Esophagus (tissue), 2 donors: Measurements from ENCODE around the gene ADGRB2. TPM values are rescaled to one million over a fixed set of nuclear protein-coding genes. Genes with fewer than 3 reads are reported as not detected.

Experiments
- H3K27ac ChIP-seq, 2 donors: one replicate each; pipeline ENCODE4 v1.5.1; 2013; ENCODE audit warnings: low read depth in 2 of 2, mild to moderate bottlenecking in 2 of 2, inconsistent platforms in 1 of 2, low read length in 1 of 2, moderate library complexity in 1 of 2
- H3K27me3 ChIP-seq, 2 donors: one replicate each; pipeline ENCODE4 v1.6.1; 2013; ENCODE audit warnings: low read length in 2 of 2, control low read depth in 1 of 2, mild to moderate bottlenecking in 1 of 2; ENCODE audit not compliant: insufficient read depth in 2 of 2, control insufficient read depth in 1 of 2
- H3K36me3 ChIP-seq, 2 donors: one replicate each; pipeline ENCODE4 v1.6.1; 2013; ENCODE audit warnings: low read length in 1 of 2; ENCODE audit not compliant: control insufficient read depth in 2 of 2, insufficient read depth in 2 of 2
- H3K4me1 ChIP-seq, 2 donors: one replicate each; pipeline ENCODE4 v1.6.1; 2013; ENCODE audit warnings: low read length in 1 of 2; ENCODE audit not compliant: control insufficient read depth in 2 of 2, insufficient read depth in 2 of 2
- H3K4me3 ChIP-seq, 2 donors: one replicate each; pipeline ENCODE4 v1.5.1; 2013; ENCODE audit warnings: low read length in 2 of 2, mild to moderate bottlenecking in 2 of 2, low read depth in 1 of 2, moderate library complexity in 1 of 2
- H3K9me3 ChIP-seq, 2 donors: one replicate each; pipeline ENCODE4 v1.6.1; 2013; ENCODE audit warnings: mild to moderate bottlenecking in 2 of 2, low read depth in 1 of 2, low read length in 1 of 2, moderate library complexity in 1 of 2; ENCODE audit not compliant: control insufficient read depth in 2 of 2, insufficient read depth in 1 of 2
- WGBS, 2 donors: extraction: QIAGEN DNeasy Blood & Tissue Kit; methylation state at CpG; one replicate each; pipeline ENCODE4 v1.1.7; 2013; 5-methylcytosine and 5-hydroxymethylcytosine counted together
- polyA plus RNA-seq, 2 donors: library from polyadenylated mRNA; stranded (reverse); fragments of 200-250 nt; gene quantifications; one replicate each; pipeline ENCODE4 v1.2.3, GENCODE V29; 2013
- donor health status: healthy with polysubstance abuse.
- donor health status: Bipolar disorder and iron deficiency.

ADGRB2 gene
- polyA plus RNA-seq, 2 donors, result 0.34 to 0.51 TPM

DNA sequence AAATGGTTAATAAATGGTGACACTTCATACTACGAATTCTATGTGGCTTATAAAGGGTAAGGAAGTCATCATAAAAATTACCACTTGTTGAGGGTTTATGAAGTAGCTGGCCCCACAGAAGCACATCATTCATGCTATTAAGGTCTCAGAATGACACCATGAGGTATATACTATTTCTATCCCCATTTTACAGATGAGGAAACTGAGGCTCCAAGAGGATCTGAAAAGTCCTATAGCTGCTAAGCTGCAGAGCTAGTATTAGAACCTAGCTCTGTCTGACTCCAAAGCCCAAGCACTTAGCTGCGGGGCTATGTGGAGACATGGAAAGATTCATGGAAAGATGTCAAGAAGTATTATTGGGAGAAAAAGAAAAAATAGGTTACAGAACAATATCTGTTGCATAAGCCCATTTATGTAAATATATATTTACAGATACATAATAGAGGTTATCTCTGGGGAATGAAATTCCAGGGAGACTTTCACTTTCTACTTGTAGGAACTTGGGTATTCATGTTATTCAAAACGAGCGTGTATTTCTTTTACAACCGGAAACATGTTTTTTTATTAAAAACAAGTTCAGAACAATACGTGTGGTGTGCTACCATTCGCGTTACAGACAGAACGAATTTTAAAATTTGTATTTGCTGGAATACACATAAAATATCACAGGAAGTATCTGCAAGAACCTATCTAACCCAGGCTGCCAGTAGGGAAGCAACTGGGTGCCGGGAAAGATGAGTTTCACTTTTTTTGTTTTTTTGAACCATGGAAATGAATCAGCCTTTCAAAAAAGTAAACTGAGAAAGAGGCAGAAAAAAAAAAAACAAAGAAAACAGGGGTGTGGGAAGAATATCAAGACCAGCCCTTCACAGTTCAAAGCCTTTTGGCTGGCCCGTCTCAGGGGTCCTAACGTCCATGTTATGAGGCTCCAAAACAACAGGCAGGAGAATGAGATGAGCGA, 38.3 kb upstream of the ADGRB2 start:
- no peak overlapping the region for H3K4me3 ChIP-seq
- no peaks in the 10 kb centered on the region for H3K36me3 ChIP-seq
- H3K27me3 ChIP-seq, result no peaks in the 10 kb centered on the region
- H3K27ac ChIP-seq, result no peak overlapping the region
- 41 to 54% methylated on average over 13 of the region's 13 CpGs for WGBS, 2 donors
- H3K9me3 ChIP-seq, result no peaks in the 10 kb centered on the region
- H3K4me1 ChIP-seq, result peaks cover 0 to 3% of the 10 kb centered on the region in 2 donors

DNA sequence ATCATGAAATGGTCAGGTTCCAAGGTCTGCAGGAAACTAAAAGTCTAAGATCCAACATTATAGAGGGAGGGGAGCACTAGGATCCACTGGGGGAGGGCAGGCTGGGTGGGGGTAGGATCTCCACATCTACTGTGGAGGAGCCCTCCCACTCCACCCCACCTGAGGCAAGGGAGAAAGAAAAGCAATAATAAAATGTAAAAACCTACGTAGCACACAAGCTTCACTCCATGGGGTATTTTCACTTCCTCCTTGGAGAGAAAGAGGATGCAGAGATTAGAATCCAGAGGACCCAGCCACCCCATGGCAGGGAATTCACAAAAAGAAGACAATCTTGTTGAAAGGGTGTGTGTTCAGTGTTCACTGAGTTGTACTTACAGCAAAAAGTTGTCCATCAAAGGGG, 37.3 kb upstream of the ADGRB2 start:
- peaks cover 0 to 3% of the 10 kb centered on the region in 2 donors for H3K4me1 ChIP-seq
- H3K36me3 ChIP-seq, result no peaks in the 10 kb centered on the region
- 86 to 96% methylated on average over 1 of the region's 1 CpG for WGBS, 2 donors
- no peaks in the 10 kb centered on the region for H3K9me3 ChIP-seq
- H3K4me3 ChIP-seq, result no peak overlapping the region
- no peaks in the 10 kb centered on the region for H3K27me3 ChIP-seq
- H3K27ac ChIP-seq, result no peak overlapping the region

DNA sequence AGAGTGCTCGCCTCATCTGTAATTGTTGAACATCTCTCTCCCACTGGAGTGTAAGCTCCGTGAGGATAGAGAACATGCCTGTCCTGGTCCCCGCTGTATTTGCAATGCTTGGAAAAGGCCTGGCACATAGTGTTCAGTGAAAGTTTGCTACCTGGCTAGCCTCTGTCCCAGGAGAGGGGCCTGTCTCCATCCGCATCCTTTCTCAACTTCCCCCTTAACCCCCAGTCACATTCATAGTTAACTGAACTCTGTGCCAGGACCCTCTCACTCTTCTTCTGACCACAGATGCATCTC, 36.5 kb upstream of the ADGRB2 start:
- H3K27ac ChIP-seq, result no peak overlapping the region
- H3K9me3 ChIP-seq, result no peaks in the 10 kb centered on the region
- H3K4me3 ChIP-seq, result no peak overlapping the region
- no peaks in the 10 kb centered on the region for H3K36me3 ChIP-seq
- WGBS, 2 donors, result 95 to 98% methylated on average over 4 of the region's 4 CpGs
- H3K4me1 ChIP-seq, result peaks cover 0 to 3% of the 10 kb centered on the region in 2 donors
- H3K27me3 ChIP-seq, result no peaks in the 10 kb centered on the region

DNA sequence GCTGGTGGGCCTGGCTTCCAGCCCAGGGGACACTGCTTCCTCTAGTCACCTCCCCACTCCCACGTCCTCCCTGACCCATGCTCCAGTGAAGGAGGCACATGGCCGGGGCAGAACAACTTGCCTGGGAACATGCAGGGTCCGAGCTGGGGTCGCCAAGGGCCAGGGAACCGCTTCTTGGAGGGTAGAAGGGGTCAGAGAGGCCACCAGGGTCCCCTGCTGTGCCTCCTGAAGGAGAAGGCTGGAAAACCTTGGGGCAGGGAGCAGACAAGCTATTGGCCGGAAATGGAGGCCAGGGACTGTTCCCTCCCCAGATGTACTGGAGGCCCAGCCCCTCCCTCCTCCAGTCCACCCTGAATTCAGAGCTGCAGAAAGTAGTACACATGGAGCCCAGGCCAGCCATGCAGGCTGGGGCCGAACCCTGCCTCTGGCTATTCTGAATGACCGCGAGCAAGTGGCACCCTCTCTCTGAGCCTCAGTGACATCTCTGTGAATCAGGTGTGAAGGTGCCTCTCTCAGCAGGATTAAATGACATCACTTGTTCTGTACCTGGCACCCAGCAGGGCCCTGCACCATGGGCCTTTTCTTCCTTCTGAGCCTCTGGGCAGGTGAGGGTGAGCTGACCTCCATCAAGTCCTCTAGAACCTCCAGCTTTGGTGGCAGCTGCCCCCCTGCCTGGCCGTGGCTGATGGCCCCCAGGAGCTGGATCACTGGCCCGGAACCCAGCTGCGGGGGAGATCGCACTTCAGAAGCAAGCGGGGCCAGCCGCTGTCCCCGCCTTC, 35.9 kb upstream of the ADGRB2 start:
- Histone ChIP-seq H3K4me1 (peaks cover 0 to 3% of the 10 kb centered on the region in 2 donors), H3K27me3 (no peaks in the 10 kb centered on the region), H3K27ac (no peak overlapping the region), H3K4me3 (no peak overlapping the region), H3K36me3 (no peaks in the 10 kb centered on the region), H3K9me3 (no peaks in the 10 kb centered on the region)
- 90 to 92% methylated on average over 16 of the region's 16 CpGs for WGBS, 2 donors

DNA sequence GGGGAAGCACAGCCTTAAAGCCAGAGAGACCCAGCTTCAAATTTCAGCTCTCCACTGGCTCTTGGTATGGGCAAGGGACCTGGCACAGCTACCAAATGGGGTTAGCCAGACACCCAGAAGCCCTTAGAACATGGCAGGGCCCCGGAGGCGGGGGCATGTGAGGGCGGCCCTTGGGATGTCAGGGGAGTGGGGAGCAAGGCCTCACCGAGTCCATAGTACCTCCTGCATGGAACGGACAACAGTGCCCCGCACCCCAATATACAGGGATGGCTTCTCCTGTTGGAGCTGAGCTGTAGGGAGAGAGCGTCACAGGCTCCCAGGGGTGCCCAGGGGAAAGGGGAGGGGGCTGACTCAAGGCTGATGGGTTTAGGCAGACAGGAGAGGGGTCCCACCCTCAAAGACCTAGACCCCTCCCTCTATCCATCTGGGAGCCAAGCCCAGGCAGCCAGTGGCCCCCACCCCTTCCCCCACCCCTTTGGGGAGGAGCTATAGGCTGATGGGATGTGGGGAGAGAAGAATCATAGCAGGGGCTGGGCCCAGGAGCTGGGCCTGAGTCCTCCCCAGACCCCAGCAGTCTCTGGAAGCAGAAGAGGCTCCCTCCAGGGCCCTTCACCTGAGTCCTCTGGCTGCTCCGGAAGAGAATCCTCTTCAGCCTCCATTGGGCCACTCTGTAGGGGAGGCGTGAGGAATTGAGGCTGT, 35.2 kb upstream of the ADGRB2 start:
- WGBS, 2 donors, result 81 to 87% methylated on average over 9 of the region's 9 CpGs
- H3K4me3 ChIP-seq, result no peak overlapping the region
- H3K36me3 ChIP-seq, result no peaks in the 10 kb centered on the region
- no peaks in the 10 kb centered on the region for H3K27me3 ChIP-seq
- peaks cover 0 to 3% of the 10 kb centered on the region in 2 donors for H3K4me1 ChIP-seq
- H3K9me3 ChIP-seq, result no peaks in the 10 kb centered on the region
- no peak overlapping the region for H3K27ac ChIP-seq

DNA sequence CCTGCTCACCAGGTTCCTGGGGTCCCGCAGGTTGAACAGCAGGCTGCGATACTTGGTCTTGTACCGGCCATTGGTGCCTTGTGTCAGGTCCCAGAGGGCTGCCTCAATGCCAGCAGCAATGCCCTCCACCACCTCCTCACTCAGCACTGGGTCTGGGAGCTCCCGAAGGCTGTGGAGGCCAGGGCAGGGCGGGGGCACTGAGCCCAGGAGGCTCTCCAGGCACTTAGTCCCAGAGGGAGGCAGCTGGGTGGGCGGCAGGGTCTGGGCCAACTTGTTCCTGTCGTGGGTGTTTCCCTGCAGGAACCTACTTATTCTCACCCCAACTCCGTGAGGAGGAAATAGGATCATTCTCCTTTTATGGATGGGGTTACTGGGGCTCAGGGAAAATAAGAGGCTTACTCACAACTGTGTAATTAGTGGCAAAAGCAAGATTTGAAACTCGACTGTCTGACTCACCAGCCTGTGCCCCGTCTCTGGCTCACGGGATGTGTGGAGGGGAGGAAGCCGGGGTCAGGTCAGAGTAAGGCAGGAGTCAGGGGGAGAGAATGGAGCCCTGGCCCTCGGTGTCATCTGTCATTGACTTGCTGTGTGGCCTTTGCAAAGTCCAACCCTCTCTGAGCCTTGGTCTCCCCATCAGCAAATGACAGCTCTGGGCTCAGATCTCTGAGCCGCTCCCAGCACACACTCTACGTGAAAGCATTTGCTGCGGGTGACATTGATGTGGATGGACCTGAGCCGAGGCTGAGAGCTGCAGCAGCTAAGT, 34.5 kb upstream of the ADGRB2 start:
- Histone ChIP-seq H3K27ac (no peak overlapping the region), H3K4me1 (peaks cover 0 to 3% of the 10 kb centered on the region in 2 donors), H3K4me3 (no peak overlapping the region), H3K36me3 (no peaks in the 10 kb centered on the region), H3K9me3 (no peaks in the 10 kb centered on the region), H3K27me3 (no peaks in the 10 kb centered on the region)
- WGBS, 2 donors, result 41 to 54% methylated on average over 17 of the region's 17 CpGs

DNA sequence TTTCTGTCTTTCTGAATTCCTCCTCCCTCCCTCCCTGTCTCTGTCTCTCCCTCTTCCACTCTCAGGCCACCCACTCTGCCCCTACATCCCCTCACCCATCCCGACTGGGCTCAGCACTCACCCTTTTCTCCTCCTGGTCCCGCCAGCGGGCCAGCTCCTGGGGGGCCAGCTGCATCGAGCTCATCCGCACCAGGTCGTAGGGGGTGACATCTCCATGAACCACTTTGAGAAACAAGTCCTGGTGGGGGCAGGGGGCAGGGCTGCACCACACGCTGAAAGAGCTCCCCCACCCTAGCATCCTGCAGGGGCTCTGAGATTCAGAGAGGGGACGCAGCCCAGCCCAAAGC, 33.9 kb upstream of the ADGRB2 start:
- no peaks in the 10 kb centered on the region for H3K36me3 ChIP-seq
- no peak overlapping the region for H3K4me3 ChIP-seq

DNA sequence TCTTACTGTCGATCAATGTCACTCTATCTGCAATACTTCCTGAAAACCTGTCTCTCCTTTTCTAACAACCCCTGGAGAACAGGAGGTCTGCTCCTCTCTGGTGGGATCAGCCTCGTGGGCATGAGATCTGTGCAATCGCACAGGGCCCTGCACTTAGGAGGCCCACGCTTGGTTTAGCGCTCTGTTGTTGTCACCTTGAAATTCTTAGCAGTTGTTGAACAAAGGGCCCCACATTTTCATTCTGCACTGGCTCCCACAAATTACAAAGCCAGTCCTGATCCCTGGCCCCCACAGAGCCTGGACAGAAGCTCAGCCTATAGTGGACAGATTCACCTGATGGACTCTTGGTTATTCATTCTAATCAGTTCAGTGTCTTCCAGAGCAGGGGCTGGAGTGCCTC, 33.1 kb upstream of the ADGRB2 start:
- no peak overlapping the region for H3K27ac ChIP-seq
- no peaks in the 10 kb centered on the region for H3K9me3 ChIP-seq
- H3K4me3 ChIP-seq, result no peak overlapping the region
- H3K36me3 ChIP-seq, result no peaks in the 10 kb centered on the region
- H3K4me1 ChIP-seq, result peaks cover 0 to 3% of the 10 kb centered on the region in 2 donors
- H3K27me3 ChIP-seq, result no peaks in the 10 kb centered on the region
- WGBS, 2 donors, result 92% methylated on average over 5 of the region's 5 CpGs

More for the DNA sequence above, 33.9 kb upstream of the ADGRB2 start:
- WGBS, 2 donors, result 75 to 78% methylated on average over 8 of the region's 8 CpGs
- Histone ChIP-seq H3K9me3 (no peaks in the 10 kb centered on the region), H3K27me3 (no peaks in the 10 kb centered on the region), H3K27ac (no peak overlapping the region), H3K4me1 (peaks cover 0 to 3% of the 10 kb centered on the region in 2 donors)

DNA sequence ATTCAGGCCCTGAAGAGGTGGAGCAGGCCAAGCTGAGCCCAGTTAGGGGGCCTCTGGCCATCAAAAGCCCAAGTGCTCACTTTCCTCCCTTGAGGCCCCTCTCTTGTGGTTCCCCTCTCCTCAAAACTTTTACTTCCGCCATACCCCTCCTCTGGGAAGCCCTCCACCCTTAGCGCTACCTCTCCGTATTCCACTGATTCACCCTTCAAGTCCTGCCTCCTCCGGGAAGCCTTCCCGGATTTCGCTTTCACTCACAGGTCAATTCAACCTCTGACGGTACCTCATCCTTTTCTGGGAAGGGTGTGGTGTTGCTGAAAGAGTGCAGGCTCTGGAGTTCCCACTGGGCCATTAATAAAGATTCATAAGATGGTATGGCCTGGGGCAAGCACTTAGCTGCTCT, 32.6 kb upstream of the ADGRB2 start:
- H3K9me3 ChIP-seq, result no peaks in the 10 kb centered on the region
- H3K36me3 ChIP-seq, result no peaks in the 10 kb centered on the region
- no peak overlapping the region for H3K27ac ChIP-seq
- no peaks in the 10 kb centered on the region for H3K27me3 ChIP-seq
- WGBS, 2 donors, result 89 to 92% methylated on average over 7 of the region's 7 CpGs
- H3K4me1 ChIP-seq, result peaks cover 0 to 3% of the 10 kb centered on the region in 2 donors
- no peak overlapping the region for H3K4me3 ChIP-seq
